ENCODE results near the gene ATAD3A. TPM values are rescaled to one million over a fixed set of nuclear protein-coding genes. Genes with fewer than 3 reads are reported as not detected.
"Not testable (repeated sequence)": the region's sequence is repeated elsewhere in the genome, so short reads cannot be mapped to it uniquely, and the experiment has no call there.

The ATAD3A gene
- 30.0 and 31.7 TPM in 2 replicates for total RNA-seq
- long read RNA-seq, partial matches to known transcripts = 2 of 4 reads
- long read RNA-seq, other reads (novel, unspliced or antisense) = 1 of 4 reads

- Mint-ChIP-seq H3K4me1 (ENCODE audit: unreplicated experiment) (peaks cover 11% of the 10 kb centered on the region), H3K9me3 (ENCODE audit: unreplicated experiment) (no peaks in the 10 kb centered on the region), H3K36me3 (ENCODE audit: unreplicated experiment) (no peaks in the 10 kb centered on the region), H3K27ac (ENCODE audit: unreplicated experiment) (peak within 1 kb of the TSS; percentile 94), H3K27me3 (ENCODE audit: unreplicated experiment) (no peaks in the 10 kb centered on the region), H3K4me3 (ENCODE audit: unreplicated experiment) (peak within 1 kb of the TSS; percentile 79)
- peak; percentile 99 for DNase-seq (ENCODE audit: extremely low spot score, unreplicated experiment)
- TF ChIP-seq, protein P1, sequence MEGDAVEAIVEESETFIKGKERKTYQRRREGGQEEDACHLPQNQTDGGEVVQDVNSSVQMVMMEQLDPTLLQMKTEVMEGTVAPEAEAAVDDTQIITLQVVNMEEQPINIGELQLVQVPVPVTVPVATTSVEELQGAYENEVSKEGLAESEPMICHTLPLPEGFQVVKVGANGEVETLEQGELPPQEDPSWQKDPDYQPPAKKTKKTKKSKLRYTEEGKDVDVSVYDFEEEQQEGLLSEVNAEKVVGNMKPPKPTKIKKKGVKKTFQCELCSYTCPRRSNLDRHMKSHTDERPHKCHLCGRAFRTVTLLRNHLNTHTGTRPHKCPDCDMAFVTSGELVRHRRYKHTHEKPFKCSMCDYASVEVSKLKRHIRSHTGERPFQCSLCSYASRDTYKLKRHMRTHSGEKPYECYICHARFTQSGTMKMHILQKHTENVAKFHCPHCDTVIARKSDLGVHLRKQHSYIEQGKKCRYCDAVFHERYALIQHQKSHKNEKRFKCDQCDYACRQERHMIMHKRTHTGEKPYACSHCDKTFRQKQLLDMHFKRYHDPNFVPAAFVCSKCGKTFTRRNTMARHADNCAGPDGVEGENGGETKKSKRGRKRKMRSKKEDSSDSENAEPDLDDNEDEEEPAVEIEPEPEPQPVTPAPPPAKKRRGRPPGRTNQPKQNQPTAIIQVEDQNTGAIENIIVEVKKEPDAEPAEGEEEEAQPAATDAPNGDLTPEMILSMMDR (IDR thresholded peaks at IDR 0.05) = no peak
These were observed at the start of gene ATAD3A for GRCh38 chr1:1511533-1512285. Gene ATAD3A (plus strand): TSS chr1:1512162. CDS start chr1:1512269, 107 bp downstream.

DNA sequence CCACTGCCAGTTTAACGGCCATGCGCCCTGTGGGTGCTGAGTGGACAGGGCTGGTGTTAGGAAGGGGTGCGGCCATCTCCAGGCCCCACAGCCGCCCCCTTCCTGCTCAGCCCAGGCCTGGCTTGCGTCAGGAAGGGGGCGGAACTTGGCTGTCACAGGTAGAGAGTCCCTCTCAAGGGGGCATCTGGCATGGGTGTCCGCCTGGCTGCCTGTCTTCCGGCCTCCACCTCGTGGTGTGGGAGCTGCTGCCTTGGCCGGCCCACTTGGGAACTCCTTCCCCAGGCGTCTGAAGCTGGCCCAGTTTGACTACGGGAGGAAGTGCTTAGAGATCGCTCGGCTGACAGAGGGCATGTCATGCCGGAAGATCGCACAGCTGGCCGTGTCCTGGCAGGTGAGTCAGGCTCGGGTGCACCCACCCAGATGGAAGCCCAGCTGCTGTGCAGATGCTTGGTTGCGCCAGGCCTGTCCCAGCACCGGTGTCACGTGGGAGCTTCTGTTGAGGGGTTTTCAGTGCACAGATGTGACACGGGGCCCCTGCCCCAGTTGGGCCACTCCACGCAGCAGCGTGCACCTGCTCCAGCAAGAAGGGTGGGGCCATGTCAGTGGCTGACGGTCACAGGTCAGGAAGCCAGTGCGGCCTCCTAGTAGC is 49.5 kb upstream of the ATAD3A start:
- DNase-seq (ENCODE audit: extremely low spot score, unreplicated experiment) = no peak
- H3K9me3 Mint-ChIP-seq (ENCODE audit: unreplicated experiment) = no peaks in the 10 kb centered on the region
- no peaks in the 10 kb centered on the region for H3K4me1 Mint-ChIP-seq (ENCODE audit: unreplicated experiment)
- H3K27ac Mint-ChIP-seq (ENCODE audit: unreplicated experiment) = no peak overlapping the region
- no peaks in the 10 kb centered on the region for H3K27me3 Mint-ChIP-seq (ENCODE audit: unreplicated experiment)
- TF ChIP-seq, protein P1 (IDR thresholded peaks at IDR 0.05) = no peak
- no peaks in the 10 kb centered on the region for H3K36me3 Mint-ChIP-seq (ENCODE audit: unreplicated experiment)
- H3K4me3 Mint-ChIP-seq (ENCODE audit: unreplicated experiment) = no peak overlapping the region

- no peak for DNase-seq (ENCODE audit: extremely low spot score, unreplicated experiment)
- H3K9me3 Mint-ChIP-seq (ENCODE audit: unreplicated experiment) = no peaks in the 10 kb centered on the region
- no peaks in the 10 kb centered on the region for H3K27me3 Mint-ChIP-seq (ENCODE audit: unreplicated experiment)
- H3K36me3 Mint-ChIP-seq (ENCODE audit: unreplicated experiment) = no peaks in the 10 kb centered on the region
- no peak overlapping the region for H3K27ac Mint-ChIP-seq (ENCODE audit: unreplicated experiment)
- no peak overlapping the region for H3K4me3 Mint-ChIP-seq (ENCODE audit: unreplicated experiment)
- TF ChIP-seq, protein P1 (IDR thresholded peaks at IDR 0.05) = no peak
- H3K4me1 Mint-ChIP-seq (ENCODE audit: unreplicated experiment) = no peaks in the 10 kb centered on the region
These were observed 48.6 kb upstream of the ATAD3A start for GRCh38 chr1:1463312-1463711.

GRCh38 chr1:1468196-1468985 is 43.6 kb upstream of the ATAD3A start:
- not testable (repeated sequence) for H3K4me3 Mint-ChIP-seq (ENCODE audit: unreplicated experiment); H3K27me3 Mint-ChIP-seq (ENCODE audit: unreplicated experiment); H3K27ac Mint-ChIP-seq (ENCODE audit: unreplicated experiment); DNase-seq (ENCODE audit: extremely low spot score, unreplicated experiment); H3K9me3 Mint-ChIP-seq (ENCODE audit: unreplicated experiment); H3K36me3 Mint-ChIP-seq (ENCODE audit: unreplicated experiment)
- peaks cover 21% of the 10 kb centered on the region for H3K4me1 Mint-ChIP-seq (ENCODE audit: unreplicated experiment)

DNA sequence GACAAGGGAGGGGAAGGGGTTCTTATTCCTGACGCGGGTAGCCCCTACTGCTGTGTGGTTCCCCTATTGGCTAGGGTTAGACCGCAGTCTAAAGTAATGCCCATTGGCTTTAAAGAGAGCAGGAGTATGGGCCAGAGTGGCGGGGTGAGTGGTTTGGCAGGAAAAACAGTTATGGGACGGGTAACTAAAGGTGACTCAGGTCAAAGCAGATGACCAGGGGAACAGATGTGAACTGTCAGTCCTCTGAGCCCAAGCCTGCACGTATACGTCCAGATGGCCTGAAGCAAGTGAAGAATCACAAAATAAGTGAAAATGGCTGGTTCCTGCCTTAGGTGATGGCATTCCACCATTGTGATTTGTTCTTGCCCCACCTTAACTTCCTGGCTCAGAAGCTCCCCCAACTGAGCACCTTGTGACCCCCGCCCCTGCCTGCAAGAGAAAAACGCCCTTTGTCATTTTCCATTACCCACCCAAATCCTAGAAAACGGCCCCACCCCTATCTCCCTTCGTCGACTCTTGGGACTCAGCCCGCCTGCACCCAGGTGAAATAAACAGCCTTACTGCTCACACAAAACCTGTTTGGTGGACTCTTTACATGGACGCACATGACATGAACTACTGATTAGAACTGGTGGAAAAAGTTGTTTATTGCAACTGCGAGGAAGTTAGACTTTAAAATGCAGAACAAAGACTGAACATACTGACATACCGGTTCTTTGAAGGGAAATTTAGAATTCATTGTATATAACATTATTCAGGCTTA is 41.2 kb upstream of the ATAD3A start:
- H3K4me1 Mint-ChIP-seq (ENCODE audit: unreplicated experiment) = peaks cover 25% of the 10 kb centered on the region
- H3K27ac Mint-ChIP-seq (ENCODE audit: unreplicated experiment) = peak overlapping the region; percentile 80
- H3K36me3 Mint-ChIP-seq (ENCODE audit: unreplicated experiment) = no peaks in the 10 kb centered on the region
- H3K9me3 Mint-ChIP-seq (ENCODE audit: unreplicated experiment) = no peaks in the 10 kb centered on the region
- DNase-seq (ENCODE audit: extremely low spot score, unreplicated experiment) = no peak
- TF ChIP-seq, protein P1 (IDR thresholded peaks at IDR 0.05) = no peak
- H3K4me3 Mint-ChIP-seq (ENCODE audit: unreplicated experiment) = peak overlapping the region; percentile 85
- no peaks in the 10 kb centered on the region for H3K27me3 Mint-ChIP-seq (ENCODE audit: unreplicated experiment)

Data from osteocyte (in vitro differentiated cells).